IPS-NIHi7 (cell line): ENCODE results near the gene RAD51D.
"Not testable (repeated sequence)": the region's sequence is repeated elsewhere in the genome, so short reads cannot be mapped to it uniquely, and the experiment has no call there.

Source experiments
- DNase-seq: peaks from one replicate; pipeline ENCODE4 v3.0.0; 2012; ENCODE audit warnings: mixed read lengths; ENCODE audit errors: extremely low spot score

The RAD51D gene

DNA sequence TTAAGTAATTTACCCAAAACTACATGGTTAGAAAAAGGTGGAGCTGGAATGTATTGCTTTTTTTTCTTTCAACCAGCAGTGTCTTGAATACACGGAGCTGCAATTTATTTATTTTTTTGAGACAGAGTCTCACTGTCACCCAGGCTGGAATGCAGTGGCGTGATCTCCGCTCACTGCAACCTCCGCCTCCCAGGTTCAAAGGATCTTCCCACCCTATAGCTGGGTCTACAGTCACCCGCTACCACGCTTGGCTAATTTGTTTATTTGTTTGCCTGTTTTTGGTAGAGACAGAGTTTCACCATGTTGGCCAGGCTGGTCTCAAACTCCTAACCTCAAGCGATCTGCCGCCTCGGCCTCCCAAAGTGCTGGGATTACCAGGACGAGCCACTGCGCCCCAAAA is 29.0 kb downstream of the RAD51D start:
- not testable (repeated sequence) for DNase-seq

DNA sequence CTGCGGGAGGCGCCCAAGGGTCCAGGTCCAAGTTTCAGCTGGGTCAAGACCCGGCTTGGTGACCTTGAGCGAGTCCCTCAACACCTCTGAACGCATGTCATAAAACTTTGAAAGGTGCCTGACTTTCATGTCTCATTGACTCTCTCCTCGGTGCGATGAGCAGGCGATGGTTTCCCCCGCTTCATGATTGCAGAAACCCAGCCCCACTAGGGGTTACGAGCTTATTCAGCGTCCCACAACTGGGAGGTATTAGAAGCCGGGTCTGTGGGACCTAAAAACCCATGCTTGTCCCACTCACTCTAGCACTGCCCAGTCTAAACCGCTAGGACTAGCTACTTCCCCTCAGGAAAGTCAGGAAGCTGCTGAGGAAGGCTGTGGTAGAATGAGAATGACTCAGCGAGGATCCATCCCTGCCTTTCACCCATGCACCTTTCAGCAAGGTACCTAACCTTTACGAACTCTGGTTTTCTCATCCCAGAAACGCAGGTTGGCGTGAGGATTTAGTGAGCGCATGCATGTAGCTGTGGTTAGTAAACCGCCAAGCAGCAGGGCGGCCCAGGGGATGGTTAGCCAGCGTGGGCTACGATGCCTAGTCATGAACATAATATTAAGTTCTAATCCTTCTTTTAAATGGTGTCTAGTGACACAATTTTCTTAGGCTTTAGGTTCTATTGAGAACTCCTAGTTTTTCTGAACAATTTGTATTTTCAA is 29.9 kb downstream of the RAD51D start:
- peak; percentile 55 for DNase-seq

DNA sequence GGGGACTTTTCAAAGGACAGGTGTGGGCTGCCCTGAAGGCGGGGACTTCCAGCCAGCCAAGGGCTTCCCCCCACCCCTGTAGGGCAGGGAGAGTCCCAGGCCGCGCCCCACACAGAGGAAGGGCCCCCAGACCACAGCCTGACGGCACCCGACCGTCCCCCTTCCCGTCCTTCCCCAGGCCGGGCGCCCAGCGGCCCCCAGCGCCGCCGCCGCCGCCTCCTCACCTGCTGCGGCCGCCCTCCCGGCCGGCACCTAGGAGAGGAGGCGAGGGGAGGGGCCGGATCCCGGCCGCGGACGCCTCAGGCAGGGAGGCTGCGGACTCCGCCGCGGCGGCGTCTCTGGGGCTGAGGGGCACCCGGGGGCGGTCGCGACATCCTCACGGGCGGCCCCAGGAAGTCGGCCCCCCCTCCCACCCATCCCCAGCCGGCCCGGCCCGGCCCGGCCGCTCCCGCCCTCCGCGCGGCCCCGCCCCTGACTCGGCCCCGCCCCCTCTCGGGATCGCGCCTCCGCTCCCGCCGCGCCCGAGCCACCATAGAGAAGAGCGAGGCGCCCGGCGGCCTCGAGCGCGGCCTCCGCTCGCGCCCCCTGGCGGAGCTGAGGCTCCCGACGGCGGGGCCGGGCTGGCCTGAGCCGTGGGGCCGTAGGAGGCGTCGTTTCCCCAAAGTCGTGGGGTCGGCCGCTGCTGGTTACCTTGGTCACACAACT is 30.6 kb downstream of the RAD51D start:
- peak; percentile 87 for DNase-seq

DNA sequence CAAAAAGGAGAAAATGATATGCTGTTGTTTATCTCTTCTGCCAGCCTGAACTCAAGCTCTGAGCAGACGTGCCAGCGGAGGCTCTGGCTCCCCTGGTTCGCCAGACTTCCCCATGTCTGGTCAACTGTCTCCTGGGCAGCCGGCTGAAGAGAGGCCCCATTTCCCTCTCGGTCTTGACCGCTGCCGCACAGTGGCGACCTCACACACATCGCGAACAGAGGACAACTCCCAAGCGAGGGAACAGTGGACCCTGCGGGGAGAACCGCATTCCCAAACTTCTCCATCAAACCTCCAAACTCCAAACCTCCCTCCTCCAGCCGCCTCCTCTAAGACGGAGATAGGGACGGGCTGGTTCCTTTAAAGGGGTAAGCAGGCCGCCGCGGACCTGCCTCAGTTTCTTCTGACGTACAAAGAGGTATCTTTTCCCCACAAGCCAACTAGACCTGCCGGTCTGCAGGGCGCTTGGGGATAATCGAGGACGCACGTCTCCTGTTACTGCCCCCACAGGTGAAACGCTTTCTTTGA is 31.2 kb downstream of the RAD51D start:
- peak; percentile 20 for DNase-seq

GRCh38 chr17:35087731-35088355 is 31.8 kb downstream of the RAD51D start:
- no peak for DNase-seq

DNA sequence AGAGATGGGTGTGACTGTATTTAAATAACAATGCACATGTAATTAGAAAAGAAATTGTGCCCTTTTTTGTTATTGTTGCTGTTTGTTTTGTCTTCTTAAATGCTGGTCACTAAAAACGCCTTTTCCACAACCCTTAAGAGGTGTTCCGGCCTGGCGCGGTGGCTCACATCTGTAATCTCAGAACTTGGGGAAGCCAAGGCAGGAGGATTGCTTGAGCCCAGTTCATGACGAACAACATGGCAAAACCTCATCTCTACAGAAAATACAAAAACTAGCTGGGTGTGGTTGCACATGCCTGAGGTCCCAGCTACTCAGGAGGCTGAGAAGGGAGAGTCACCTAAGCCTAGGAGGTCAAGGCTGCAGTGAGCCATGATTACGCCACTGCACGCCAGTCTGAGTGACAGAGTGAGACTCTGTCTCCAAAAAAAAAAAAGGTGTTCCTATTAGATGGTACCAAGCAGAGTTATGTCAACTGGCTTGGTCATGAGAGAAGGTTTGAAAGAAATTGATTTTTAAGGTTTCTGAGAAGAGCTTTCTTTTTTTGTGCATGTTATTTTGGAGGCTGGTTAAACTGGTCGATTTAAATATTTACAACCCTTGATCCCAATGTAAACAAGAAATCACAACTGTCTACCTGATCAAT is 32.6 kb downstream of the RAD51D start:
- no peak for DNase-seq

GRCh38 chr17:35086164-35086563 is 33.5 kb downstream of the RAD51D start:
- no peak for DNase-seq

DNA sequence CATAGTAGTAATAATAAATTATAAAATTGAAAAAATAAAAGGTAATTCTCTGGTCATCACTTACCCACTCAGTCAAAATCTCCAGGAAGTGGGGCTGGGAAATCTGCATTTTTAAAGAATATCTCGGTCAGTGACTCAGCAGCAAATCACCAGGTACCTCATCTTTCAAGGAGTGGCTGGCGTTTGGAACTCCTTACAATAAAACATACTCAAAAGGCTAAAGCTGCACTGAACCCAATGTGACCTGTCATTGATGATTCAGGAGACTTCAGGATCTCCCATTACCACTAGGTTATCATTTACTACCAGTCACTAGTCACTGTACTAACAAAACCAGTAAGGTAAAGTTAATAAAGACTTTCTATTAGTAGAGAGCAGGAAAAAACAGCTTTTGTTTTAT is 34.7 kb downstream of the RAD51D start:
- DNase-seq = no peak

GRCh38 chr17:35083071-35083470 is 36.6 kb downstream of the RAD51D start:
- DNase-seq = no peak

- DNase-seq = no peak
Measured at GRCh38 chr17:35082073-35082657, 37.5 kb downstream of the RAD51D start.

DNA sequence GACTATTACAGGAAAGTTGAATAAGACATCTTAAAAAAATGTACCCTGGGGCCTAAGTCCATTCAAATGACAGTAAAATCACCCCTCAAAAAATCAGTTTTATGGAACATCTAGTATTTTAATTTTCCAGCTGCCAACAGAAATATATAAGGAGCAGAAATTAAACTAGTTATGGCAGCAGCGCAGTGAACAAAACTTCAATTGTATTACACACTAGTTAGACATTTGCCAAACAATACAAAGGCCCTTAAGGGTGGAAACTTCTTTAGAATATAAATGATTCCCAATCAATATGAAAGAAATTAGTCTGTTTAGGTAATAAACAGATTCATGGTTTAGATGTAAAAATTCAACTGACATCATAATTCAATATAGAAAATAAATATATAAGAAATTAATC is 38.0 kb downstream of the RAD51D start:
- no peak for DNase-seq

DNA sequence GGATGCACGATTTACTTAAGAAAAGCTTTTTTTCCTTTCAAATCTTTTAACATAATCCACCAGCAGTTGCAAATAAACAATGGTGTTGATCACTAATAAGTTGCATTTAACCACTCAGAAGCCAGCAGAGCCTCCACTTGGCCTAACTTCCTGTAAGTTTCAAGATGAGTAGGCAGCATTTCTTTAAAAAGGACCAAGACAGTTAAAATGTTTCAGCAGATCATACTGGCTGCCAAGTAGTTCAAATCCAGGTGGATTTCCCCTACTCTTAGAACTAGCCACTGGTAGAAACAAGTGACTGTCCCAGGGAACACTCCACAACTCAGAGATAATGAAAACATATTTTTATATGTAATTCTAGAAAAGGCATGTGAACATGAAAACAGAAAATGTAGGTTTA is 39.1 kb downstream of the RAD51D start:
- DNase-seq = no peak

GRCh38 chr17:35079547-35080423 is 39.9 kb downstream of the RAD51D start:
- DNase-seq = no peak

DNA sequence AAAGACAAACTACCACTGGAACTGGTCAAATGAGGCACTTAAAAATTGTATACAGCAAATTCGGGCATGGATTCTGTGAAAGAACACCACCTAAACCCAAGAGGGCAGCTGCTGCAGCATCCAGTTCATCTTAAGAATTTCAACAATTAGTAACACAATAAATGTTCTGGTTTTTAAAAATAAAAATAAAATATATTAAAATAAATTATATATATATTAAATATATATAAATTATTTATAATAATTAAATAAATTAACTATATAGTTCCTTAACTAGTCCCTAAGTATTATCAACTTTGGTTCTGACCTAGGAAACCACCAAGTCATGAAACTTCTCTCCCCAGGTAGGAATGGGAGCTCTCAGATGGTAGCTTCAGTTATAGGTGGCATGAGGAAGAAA is 42.8 kb downstream of the RAD51D start:
- no peak for DNase-seq

- DNase-seq = no peak
Measured at GRCh38 chr17:35074711-35075707, 44.7 kb downstream of the RAD51D start.

DNA sequence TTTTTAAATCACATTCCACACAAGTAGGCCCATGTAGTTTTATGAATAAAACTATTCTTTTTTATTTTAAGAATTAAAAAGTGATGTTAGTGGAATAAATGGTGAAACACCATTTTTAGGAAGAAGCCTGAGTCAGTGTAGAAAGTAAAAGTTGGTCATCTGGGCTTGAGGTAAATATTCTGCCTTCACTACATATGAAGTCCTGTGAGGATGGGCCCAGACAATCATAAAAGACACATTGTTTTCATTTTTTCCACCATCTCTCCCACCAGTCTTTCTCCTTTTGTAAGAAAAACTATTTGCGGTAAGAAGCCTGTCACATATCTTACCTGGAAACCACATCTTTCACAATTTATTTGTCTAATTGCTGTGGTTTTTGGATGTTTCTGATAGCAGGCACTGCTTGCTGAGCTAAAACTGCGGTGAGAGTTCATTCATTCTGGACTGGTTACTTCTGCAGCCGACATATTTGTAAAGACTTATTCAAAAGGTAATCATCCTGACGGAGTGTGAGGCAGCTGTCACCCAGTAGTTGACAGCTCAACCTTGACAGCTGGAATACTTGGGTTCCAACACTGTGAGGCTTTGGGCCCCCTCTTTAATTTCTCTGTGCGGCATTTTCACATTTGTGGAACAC is 45.6 kb downstream of the RAD51D start:
- DNase-seq = no peak

DNA sequence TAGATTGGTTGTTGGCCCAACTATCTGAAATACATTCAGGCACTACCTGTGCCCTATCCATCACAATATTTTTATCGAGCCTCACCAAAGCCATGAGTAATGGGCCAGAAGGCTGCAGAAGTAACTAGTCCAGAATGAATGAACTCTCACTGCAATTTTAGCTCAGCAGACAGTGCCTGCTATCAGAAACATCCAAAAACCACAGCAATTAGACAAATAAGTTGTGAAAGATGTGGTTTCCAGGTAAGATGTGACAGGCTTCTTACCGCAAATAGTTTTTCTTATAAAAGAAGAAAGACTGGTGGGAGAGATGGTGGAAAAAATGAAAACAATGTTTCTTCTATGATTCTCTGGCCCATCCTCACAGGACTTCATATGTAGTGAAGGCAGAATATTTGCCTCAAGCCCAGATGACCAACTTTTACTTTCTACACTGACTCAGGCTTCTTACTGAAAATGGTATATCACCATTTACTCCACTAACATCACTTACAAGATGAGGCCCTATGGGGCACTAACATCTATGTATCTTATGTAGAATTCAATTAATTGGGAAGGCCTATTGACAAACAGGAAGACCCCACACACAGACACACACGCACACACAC is 46.4 kb downstream of the RAD51D start:
- DNase-seq = no peak

GRCh38 chr17:35069311-35069710 is 50.3 kb downstream of the RAD51D start:
- no peak for DNase-seq

GRCh38 chr17:35068249-35068648 is 51.4 kb downstream of the RAD51D start:
- DNase-seq = no peak
